Activated CD4-positive, CD25-positive, alpha-beta regulatory T cell treated with anti-CD3 and anti-CD28 coated beads, Interleukin-2, amount 50 U/mL, for 16 hours (primary cell): ENCODE data around the gene SPPL2C.

Source experiments
- DNase-seq: peaks from one replicate; pipeline ENCODE4 v3.0.0-alpha.2; 2020; ENCODE audit warnings: low read depth, low spot score

Gene SPPL2C

DNA sequence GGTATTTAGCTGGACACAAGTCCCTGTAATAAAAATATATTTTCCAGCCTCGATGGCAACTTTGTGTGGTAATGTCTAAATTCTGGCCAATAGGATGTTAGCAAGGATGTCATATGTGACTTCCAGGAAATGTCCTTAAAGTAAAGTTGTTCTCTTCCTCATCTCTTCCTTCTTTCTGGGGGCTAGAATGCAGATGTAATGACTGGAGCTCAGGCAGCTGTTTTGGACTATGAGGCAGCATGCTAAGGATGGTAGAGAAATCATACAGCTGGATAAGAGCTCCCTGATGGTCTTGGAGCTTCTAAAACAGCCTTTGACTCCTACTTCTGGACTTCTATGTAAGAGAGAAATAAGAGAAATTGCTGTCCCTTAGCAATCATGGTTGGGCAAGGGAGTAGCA is 32.8 kb downstream of the SPPL2C start:
- DNase-seq: no peak

DNA sequence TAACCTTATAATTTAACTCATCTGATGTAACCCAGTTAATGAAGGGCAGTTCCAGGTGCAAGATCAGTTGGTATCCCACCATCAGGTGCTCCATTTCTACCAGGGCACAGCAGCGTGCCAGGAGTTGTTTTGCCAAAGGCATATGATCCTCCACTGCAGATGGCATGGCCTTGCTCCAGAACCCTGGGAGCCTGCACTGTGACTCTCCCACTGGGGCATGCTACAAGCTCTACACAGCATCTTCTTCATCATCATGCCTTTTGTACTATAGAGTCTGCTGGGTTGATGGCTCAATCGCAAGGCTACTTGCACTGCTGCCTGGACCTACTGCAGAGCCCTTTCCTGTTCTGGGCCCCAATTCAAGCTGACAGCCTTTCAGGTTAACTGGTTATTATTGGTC is 38.4 kb downstream of the SPPL2C start:
- no peak for DNase-seq

DNA sequence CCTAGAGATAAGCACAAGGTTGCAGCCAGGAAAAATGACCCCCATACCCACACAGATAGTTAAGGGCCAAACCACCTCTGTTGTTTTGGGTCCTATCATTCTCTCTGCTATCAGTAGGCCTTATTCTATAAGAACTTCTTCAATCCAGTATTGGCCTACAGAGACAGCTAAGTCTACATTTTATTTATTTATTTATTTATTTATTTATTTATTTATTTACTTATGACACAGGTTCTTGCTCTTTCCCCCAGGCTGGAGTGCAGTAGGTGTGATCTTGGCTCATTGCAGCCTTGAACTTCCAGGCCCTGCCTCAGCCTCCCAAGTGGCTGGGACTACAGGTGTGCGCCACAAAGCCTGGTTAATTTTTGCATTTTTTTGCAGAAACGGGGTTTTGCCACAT is 42.2 kb downstream of the SPPL2C start:
- no peak for DNase-seq

DNA sequence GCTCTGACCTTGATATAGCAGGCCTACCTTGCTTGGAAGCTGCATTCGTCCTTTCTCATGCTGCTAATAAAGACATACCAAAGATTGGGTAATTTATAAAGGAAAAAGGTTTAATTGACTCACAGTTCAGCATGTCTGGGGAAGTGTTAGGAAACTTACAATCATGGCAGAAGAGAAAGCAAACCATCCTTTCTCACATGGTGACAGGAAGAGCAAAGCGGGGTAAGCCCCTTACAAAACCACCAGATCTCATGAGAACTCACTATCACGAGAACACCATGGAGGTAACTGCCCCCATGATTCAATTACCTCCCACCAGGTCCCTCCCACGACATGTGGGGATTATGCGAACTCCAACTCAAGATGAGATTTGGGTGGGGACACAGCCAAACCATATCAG is 43.7 kb downstream of the SPPL2C start:
- DNase-seq: no peak

DNA sequence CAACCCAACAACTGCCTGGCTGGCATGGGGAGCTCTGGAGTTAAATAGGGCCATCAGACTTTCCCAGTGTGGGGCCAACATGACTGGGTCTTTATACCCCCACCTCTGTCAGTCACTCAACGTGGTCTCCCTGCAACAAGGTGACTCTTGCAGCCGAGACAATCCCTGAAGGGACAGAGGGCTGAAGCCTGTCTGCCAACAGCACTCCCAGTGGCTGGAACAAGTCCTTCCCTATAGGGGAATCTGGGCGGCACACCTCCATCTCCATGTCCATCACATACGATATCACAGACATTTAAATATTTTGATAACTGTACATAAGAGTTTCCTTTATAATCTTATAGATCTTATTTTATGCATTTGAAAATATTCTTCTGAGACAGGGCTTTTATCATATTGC is 44.9 kb downstream of the SPPL2C start:
- no peak for DNase-seq

DNA sequence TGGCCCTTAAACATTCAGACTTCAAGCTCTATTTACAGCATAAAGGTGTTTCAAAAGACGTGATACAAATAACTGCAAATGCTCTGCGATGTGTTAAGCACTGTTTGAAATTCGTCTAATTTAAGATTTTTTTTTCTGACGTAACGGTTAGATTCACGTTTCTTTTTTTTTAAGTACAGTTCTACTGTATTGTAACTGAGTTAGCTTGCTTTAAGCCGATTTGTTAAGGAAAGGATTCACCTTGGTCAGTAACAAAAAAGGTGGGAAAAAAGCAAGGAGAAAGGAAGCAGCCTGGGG is 49.0 kb downstream of the SPPL2C start:
- no peak for DNase-seq

DNA sequence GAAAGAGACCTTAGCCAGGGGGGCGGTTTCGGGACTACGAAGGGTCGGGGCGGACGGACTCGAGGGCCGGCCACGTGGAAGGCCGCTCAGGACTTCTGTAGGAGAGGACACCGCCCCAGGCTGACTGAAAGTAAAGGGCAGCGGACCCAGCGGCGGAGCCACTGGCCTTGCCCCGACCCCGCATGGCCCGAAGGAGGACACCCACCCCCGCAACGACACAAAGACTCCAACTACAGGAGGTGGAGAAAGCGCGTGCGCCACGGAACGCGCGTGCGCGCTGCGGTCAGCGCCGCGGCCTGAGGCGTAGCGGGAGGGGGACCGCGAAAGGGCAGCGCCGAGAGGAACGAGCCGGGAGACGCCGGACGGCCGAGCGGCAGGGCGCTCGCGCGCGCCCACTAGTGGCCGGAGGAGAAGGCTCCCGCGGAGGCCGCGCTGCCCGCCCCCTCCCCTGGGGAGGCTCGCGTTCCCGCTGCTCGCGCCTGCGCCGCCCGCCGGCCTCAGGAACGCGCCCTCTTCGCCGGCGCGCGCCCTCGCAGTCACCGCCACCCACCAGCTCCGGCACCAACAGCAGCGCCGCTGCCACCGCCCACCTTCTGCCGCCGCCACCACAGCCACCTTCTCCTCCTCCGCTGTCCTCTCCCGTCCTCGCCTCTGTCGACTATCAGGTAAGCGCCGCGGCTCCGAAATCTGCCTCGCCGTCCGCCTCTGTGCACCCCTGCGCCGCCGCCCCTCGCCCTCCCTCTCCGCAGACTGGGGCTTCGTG is 49.5 kb downstream of the SPPL2C start, which contains the start of gene MAPT:
MAPT (plus strand) TSS at position 533 of the 763 bp plus-strand sequence. CDS start 67,784 bp downstream, outside the sequence.
- DNase-seq: peak; percentile 50

DNA sequence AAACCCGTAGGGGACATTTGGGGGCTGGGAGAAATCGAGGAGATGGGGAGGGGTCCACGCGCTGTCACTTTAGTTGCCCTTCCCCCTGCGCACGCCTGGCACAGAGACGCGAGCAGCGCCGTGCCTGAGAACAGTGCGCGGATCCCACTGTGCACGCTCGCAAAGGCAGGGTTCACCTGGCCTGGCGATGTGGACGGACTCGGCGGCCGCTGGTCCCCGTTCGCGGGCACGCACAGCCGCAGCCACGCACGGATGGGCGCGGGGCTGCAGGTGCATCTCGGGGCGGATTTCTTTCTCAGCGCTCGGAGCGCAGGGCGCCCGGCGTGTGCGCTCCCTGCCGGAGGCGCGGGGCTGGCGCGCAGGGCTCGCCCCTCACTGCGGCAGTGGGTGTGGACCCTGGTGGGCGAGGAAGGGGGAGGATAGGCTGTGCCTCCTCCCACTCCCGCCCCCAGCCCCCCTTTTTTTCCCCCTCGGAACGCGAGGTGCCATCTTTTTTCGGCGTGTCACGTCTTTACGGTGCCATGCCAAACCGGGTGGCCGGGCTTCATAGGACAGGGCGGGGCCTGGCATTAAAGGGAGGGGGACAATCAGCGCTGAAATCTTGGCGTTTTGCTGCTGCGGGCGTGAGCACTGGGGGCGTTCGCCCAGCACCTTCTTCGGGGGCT is 50.8 kb downstream of the SPPL2C start:
- DNase-seq: no peak

DNA sequence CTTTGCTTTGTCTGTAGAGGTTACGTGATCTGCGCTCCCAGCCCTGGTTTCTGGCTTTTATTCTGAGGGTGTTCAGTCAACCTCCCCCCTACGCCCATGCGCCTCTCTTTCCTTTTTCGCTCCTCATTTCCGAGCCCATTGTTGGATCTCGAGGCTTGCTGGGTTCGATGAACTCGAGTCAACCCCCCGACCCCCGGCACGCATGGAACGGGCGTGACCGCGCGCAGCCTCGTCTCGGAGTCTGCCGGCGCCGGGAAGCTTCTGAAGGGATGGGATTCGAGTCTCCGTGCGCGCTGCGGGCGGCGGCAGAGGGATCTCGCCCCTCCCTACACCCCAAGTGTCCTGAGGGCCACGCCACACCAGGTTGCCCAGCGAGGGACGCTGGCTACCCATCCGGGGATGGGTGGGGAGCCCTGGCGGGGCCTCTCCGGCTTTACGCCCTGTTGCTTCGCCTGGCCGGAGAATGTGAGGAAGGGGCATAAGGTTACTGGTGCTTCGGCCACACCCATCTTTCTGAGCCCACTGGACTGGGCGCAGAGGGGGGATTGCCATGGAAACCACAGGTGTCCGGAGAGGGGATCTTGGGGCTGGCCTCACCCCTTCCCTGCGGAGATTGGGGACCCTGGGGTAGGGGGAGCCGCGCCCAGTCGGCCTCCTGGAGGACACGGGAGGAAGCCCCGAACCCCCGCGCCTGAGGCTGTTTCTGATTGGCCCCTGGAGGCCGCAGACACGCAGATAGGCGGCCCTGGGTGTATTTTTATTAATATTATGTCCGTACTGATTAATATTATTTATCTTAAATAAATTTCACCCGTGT is 51.5 kb downstream of the SPPL2C start:
- no peak for DNase-seq
